TTC549 (cell line): ENCODE measurements around the gene SPOCK1.

Experiments used
- FAIRE-seq: peaks from 2 replicates; lab custom pipeline; 2012; peaks lifted over from hg19 to GRCh38; lab: Jason Lieb, UNC

Gene SPOCK1

DNA sequence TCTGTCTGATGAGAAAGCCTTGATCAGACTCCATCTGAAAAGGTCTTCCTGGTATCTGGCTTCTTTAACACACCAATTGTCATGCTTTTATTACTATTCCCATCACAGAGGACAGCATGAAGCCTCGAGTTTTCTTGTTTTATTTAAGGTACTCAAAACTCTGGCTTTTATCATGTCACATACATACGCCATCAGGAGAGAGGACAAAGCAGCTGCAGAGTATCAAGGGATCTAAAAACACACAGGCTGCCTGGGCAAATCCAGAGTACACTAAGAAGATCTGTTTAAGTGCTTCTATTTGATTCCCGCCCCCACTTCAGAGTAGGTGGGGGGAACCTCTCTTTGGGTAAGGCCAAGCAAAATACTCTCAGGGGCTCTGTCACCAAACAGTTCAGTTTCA, 277.2 kb downstream of the SPOCK1 start:
- FAIRE-seq, result no peak

DNA sequence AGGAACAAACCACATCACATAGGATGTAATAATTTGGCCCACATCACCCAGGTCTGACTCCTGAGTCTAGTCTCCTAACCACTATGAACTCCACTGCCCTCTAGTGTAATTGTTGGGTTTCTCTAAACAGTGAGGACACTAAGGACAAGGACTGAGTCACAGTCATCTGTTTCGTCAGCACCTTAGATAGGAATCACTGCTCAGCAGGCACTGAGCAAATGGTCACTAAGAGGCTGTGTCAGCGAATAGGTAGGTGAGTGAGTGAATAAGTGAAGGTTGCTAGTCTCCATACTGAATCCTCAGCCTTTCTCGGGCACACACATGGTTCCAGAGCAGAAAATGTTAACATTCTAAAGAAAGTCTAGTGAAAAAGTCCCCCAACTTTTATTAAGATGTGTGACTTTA, 278.6 kb downstream of the SPOCK1 start:
- no peak for FAIRE-seq

DNA sequence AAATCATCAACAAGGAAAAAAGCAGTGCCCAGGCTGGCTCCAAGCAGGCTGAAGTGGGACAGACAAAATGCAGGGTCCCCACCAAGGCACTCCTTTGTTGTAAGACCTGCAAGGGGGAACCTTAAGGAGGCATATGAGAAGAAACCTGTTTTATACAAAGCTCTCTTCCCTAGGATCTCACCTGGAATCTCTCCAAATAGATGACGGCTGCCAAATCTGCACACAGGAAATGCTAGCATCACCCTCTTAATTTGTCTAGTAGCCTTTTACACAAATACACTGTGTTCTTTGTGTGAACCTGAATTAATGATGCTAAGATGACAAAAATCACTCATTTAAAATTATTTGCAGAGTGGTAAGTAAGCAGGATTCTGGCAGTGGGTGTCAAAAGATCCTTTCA, 280.2 kb downstream of the SPOCK1 start:
- no peak for FAIRE-seq

DNA sequence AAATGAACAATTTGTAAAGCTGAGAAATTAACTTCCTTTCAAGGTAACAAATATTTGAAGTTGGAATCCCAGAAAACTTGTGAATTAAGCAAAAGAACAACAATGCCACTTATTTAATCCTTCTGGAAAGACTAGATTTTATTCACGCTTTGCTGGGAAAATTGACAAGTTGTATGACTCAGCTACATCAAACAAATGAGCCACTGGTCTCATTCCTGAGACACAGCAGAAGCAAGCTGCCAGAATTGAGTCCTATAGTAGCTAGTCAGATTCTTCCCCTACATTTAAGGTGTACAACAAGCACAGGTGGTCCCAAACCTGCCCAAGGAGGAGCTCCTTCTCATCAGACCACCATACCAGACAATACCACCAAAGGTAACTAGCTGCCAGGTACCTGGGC, 280.7 kb downstream of the SPOCK1 start:
- no peak for FAIRE-seq

DNA sequence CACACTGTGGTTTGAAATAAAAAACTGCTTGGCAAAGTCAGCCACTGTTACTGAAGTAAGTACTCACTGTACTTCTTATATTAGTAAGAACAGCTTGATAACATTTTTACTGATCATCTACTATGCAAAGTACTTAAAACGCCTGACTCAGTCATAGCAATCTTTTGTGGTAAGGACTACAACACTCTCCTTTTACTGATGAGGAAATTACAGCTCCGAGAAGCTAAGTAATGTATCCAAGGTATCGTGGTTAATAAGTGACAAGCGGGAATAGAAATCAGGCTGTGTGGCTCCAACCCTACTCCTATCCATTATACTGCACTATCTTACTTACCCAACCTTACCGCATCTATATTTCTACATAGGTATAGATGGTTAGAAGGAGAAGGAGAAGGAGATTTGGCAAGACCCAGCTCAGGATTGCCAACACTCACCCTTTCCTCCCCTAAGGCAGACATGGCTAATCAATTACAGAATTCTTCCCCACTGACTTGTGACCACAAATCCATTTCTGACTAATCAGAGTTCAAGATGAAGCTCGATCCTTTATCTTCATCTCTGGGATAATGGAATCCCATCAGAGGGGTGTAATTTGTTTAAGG, 281.4 kb downstream of the SPOCK1 start:
- FAIRE-seq, result no peak

DNA sequence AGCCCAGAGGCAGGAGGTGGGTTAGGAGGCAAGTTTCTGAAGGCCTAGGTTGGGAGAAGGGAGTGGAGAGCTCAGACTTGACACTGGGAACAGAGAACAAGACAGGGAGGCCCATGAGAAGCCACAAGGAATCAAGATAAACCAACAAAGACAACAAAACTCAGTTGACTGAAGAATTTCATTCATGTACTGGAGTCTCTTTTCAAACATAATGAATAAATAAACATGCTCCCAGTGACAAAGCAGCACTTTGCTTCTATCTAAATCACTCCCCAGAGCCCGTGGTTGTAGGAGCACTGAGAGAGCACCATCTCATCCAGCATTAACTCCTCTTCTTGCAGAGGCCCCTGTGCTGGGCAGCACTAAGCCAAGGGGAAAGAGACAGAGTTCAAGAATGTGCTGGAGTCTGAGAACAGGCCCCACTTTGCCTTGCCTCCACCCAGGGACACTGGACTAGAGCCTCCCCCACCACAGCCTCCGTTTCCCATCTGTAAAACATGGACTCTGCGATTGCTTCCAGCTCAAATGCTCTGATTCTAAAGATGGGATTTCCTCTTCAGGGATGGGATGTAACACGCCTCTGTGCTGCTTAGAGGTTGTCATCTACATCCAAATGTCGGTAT, 282.0 kb downstream of the SPOCK1 start:
- no peak for FAIRE-seq

DNA sequence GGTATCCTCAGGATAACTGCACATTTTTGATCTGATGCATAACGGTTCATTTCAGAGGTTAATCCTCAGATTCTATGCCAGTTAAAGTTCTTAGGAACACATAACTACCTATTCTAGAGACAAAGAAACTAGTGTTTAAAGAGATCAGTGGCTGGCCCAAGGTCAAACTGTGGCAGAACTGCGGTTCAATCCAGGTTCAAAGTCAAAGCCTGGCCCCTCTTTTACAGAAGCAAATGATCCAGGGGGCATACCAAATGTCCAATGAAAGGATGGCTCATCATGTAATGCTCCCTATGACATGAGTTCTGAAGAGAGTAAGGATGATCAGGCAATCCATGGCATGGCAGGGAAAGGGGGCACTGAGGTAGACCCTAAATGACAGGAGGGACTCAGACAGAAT, 283.3 kb downstream of the SPOCK1 start:
- no peak for FAIRE-seq

DNA sequence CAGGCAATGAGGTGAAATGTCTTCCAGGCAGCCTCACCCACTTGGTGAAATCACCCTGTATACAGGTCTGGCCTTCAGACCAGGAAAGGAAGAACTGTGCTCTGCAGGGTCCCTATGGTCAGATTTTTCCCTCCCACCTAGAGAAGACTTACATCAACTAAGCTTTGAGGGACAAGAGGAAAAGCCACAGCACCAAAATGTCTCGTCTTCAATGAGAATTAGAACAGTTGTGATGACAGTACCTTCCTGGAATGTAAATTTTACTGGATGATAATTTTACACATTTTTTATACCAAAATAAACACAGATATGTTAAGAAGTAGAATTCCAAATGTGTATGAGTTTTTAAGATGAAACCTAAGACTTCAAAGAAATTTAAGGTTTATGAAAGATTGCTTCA, 283.9 kb downstream of the SPOCK1 start:
- no peak for FAIRE-seq

DNA sequence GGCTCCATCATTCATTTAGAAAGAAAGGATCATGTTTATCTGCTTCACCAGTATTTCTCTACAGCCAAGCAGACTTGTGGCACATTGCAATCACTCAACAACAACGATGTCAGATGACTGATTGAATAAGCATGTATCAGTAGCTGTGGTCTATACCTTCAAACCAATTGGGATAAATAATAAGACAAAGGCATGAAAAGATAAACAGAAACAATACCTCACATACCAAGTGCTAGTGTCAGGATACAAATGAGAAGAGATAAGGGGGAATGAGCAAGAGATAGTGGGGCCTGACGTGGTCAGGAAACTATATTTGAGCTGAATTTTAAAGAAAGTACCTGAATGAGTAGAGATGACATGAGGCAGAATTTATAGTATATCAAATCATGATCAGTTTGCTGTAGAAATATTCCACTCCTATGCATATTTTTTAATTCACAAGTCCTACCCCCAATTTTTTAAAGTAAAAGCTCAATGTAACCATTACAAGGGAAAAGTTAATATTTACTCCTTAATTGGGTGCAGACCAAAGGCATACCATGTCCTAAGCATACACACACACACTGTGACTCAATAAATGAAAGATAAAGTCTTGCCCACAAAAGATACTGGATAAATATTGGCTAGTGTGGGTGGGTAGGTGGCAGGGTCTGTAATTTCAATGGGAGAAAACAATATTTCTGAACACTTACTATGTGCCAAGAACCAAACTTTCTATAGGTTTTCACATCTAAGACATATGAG, 284.5 kb downstream of the SPOCK1 start:
- no peak for FAIRE-seq

DNA sequence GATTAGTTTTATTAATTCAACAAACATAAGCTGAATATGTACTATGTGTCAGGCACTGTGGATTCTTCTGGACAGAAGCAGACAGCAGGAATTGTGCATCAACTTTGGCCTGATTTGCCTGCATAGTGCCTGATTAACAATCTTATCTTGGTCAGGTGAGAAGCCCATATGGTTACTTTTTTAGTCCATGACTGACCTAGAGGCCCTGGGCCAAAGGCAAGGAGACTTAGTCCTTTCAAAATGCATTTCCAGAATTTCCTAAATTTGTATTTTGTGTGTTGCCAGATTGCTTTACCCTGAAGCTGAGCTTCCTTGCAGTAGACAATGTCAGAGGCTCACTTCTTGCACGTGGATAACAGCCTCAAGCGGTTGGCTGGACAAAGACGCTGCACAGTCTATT, 286.7 kb downstream of the SPOCK1 start:
- no peak for FAIRE-seq

DNA sequence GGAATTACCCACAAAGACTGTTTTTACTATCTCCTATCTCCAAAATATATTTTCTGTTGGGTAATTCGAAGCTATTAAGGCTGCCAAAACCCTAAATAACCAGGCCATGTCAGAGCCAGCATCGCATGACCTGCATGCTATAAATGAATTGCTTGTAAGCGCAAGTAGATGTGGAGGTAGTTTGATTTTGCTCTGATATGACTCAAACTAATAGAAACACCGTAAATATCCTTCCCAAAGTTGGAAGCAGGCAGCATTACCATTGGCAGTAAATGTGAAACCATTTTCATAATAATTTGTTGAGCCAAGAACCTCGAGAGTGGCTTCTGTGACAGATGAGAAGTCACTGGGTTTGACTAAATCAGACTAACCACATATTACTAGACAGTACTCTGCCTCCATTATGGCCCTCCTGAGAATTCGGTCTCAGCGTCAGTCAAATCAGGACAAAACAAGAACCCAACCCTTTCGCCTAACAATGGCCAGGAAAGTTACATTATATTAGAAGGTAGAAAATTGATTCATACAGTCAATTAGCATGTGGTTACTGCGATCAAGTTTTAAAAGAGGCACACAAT, 289.8 kb downstream of the SPOCK1 start:
- FAIRE-seq, result no peak

DNA sequence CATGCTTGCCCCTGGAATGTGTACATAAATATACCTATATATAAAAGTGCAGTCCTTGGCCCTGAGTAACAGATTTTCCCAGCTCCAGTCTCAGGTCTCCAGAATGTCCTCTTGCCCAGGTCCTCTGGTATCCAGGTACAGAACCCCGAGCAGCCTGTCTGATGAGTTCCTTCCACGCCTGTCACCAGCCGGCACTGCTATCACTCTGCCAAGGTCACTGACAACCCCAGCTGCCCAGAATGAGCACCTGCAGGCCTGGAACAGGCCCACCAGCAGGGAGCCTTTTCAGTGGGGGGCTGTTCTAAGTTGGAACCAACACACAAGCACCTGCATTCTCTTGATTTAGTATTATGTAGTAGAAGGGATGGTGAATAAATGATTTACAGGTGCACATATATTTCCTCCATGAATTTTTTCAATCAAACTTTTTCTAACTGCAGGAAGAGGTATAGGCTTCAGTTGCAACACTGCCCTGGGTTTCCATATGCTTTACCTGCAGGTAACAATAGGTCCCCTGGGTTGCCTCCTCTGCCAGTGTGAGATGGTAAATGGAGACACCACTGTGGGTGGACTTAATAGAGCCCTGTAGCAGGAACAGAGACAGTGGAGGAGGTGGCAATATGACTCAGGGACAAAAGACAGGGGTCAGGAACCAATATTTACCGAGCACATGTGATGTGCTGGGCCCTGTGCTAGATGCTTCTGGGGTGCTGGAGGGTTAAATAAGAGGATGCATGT, 291.9 kb downstream of the SPOCK1 start:
- FAIRE-seq, result no peak

DNA sequence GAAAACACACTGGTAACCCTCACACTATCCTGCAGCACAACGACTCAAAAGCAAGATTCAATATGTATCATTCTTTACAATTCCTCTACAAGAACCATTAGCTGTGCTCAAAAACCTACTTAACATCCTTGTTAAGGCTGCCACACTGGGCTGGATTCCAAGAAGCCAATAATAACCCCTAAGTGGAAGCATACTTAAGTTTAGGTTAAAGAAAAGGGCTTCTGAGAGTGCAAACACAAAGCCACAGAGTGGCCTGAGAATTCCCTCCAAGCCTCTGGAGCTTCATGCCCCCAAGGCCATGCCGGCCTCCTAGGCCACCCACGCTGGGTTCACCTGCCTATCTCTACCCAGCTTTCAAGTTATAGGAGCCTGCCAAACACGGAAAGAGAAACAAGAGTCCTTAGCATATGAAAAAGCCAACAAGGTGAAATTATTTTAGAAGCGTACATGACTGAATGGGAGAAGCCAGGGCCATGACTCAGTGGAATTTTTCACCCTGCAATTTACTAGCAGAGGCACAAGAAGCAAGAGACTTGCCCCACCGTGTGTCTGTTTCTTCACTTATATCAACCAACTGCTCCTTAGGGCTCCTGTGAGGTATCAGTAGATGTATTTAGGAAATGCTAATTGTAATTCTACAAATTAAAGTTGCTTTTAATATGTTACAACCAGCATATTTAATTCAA, 293.0 kb downstream of the SPOCK1 start:
- no peak for FAIRE-seq

DNA sequence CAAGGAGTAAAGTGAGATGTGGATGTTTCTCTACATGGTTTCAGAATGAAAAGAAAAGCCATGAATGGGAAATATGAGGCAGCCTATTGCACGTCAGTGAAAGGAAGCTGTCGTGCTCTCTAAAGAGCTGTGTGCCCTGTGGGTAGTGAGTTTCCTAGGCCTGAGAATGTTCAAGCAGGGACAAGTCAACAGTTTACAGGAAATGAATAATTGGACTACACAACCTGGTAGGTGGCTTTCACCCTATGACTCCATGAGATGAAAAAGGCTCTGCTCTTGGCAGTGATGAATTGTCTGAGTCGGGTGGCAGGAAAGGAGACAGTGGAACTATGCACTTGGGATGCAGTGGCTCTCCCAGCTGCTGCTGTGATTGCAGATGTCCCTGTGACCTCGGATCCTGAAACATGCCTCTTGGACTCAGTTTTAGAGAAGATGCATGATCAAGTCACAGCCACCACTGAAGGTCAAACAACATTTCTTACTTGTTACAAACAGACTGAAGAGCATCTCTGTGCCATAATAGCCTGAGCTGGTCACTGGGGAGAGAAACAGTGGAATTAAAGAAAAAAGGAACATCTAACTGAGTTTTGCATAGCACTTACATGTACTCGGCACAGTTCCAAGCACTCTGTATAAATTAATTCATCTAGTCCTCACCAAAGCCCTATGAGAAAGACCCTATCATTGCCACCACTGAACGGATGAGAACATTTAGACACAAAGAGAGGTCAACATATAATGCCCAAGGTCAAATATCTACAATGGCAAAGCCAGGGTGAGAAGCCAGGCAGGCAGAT, 293.7 kb downstream of the SPOCK1 start:
- FAIRE-seq, result no peak

DNA sequence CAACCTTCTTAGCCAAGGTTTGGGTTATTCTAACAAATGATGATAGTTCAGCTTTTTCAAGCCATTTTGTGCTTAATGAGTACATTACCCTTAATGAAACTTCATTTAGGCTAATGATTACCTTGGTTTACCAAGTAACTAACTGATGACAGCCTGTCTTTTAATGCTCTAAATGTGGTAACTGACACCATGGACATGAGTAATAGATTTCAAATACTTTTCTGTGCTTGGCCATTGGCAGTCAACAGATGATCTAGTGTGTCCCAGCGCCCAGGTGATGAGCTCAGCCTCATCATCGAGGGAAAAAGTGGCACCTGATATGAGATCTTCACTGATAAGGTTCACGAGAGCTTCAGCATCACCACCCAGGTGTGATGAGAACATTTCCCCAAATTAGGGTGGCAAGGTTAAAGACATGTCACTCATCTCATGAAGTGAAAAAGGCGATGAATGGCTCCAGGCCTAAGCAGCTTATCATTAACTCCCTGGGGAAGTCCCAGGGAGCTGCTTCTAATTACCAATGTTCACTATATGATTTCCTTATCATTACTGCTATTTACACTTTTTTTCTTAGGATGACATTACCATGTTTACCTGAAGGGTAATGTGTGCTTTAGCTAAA, 296.0 kb downstream of the SPOCK1 start:
- FAIRE-seq, result no peak

DNA sequence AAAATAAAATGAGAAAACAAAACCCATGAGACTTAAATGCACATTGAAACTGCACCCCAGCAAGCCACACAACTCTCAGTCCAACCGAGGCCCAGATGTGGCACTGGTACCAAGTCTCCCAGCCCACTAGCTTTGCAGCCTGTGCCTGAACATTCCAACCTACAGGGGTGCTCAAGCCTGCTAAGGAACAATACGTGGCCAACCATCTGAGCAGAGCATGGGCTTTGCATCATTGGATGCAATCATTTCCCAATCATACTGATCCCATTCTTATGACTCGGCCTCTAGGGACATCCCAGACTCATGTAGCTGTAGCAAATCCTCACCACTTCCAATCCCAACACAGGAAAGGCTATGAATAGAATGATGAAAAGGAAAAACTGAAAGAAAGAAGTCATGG, 297.2 kb downstream of the SPOCK1 start:
- FAIRE-seq, result no peak

DNA sequence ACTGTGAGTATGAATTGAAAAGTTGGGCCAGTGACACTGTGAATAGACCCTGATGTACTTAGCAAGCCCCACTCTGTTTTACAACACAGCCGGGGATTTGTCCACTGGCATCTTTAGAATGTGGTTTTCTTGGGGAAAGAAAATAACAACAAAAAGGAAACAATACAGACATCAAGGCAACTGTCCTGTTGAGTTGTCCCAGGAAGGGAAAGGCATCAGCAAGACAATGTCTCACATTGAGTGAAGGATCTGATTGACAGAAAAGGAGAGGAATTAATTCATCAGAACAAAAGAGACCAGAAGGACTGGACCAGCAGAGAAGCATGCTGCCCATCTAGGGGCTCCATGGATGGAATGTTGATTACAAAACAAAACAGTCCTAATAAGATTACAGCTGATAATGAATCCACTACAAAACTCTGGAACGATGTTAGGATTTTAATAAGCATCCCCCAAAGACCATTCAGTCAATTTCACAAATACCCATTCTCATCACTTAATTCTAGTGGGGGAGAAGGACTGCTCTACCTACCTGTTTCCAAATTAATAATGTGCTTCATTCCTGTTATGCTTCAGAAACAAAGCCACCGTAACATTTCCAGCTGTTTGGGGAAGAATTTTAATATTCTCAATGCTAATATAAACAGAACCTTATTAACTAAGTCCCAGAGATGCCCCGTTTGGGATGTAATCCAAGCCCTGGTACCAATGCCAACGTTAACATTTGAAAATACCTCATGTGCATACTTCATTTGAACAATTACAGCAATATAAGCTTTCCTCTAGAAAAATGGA, 298.0 kb downstream of the SPOCK1 start:
- no peak for FAIRE-seq

DNA sequence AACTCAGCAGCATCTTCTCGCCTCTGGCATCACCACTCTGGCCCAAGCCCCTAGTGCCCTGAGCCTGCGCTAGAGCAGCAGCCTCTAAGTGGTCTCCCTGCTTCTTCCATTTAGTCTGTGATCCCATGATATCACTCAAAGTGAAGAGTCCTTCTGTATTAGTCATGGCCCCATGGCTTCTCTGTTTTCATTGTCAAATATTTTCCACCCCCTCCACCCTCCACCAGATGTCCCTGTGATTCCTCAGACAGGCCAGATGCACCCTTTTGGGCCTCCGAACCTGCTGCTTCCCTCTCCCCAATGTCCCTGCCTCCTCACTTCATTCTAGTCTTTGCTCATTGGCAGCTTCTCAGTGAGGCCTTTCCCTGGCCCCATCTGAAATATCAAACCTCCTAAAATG, 299.2 kb downstream of the SPOCK1 start:
- FAIRE-seq, result no peak

DNA sequence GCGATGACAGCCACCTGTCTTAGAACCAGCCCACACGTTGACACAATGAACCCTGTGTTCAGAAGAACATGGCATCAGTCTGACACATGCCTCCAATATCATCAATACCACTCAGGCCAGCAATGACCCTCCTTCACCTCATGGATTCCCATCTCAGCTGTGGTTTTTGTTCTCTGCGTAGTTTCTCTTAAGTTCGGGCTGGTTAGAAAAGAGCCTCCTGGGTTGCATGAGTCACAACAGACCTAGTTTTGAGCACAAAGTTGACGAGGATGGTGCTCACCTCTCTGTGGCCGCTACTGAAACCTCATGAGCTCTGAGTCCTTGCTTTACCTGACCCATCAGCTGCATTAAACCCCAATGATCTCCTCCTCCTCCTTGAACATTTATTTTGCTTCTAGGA, 299.9 kb downstream of the SPOCK1 start:
- FAIRE-seq, result no peak

DNA sequence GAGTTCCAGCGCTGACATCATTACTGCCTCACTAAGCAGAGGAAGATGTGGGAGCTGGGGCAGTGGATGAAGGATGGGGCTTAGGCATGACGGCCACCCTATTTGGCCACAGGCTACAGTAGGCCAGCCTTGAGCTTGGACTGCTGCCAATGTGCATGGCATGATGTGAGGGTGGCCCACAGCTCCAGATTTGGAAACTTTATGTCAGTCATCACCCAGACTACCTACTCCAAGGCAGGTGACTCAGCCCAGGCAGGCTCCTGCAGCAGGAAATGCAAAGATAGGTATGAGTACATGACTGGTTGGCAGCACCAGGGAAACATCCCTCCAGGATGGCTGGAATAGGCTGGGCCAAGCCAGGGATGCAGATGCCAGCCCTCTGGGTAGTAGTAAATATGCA, 303.6 kb downstream of the SPOCK1 start:
- no peak for FAIRE-seq
